K562 (cell line): Measurements from ENCODE around the gene CDK5R1. TPM values are rescaled to one million over a fixed set of nuclear protein-coding genes. Genes with fewer than 3 reads are reported as not detected.

Experiments
- ARID1B ChIP-seq: fragments of 450-650 bp; IDR thresholded peaks from 2 replicates; pipeline ENCODE4 v1.6.1; 2016; ENCODE audit warnings: antibody characterized with exemption, mild to moderate bottlenecking, inconsistent platforms
- CHD4 ChIP-seq: fragments of 200-600 bp; sonication (generic); IDR thresholded peaks from 3 replicates; pipeline ENCODE4 v1.6.1; 2012; ENCODE audit warnings: low read depth, mild to moderate bottlenecking, mixed read lengths, low read length, inconsistent platforms; ENCODE audit not compliant: insufficient read depth, insufficient replicate concordance, poor library complexity, severe bottlenecking
- ESRRB ChIP-seq: fragments of 250-450 bp; sonication (Bioruptor Pico); IDR thresholded peaks from 2 replicates; pipeline ENCODE4 v1.5.0; 2020; ENCODE audit warnings: mild to moderate bottlenecking, moderate library complexity, borderline replicate concordance
- GABPA ChIP-seq: fragments of 200-800 bp; sonication (Bioruptor generic); conservative IDR thresholded peaks from 2 replicates; pipeline ENCODE4 v1.6.1; 2016; ENCODE audit warnings: low read depth, missing genetic modification characterization, missing compliant biosample characterization
- HMGN3 ChIP-seq: IDR thresholded peaks from 2 replicates; pipeline ENCODE4 v1.6.1; 2011; ENCODE audit warnings: borderline replicate concordance, low read depth, mild to moderate bottlenecking, mixed read lengths, low read length; ENCODE audit not compliant: insufficient read length; ENCODE audit errors: extremely low read depth
- LEF1 ChIP-seq: fragments of 450-650 bp; IDR thresholded peaks from 2 replicates; pipeline ENCODE4 v1.6.1; 2016; ENCODE audit warnings: mild to moderate bottlenecking
- NFE2 ChIP-seq: IDR thresholded peaks from 2 replicates; pipeline ENCODE4 v1.6.1; 2014; ENCODE audit warnings: antibody characterized with exemption, low read depth
- PCBP2 ChIP-seq: fragments of 200-400 bp; formaldehyde crosslinking; IDR thresholded peaks from 2 replicates; pipeline ENCODE4 v1.6.1; 2018; ENCODE audit warnings: low read length, low read depth, mild to moderate bottlenecking, moderate library complexity; ENCODE audit not compliant: poor library complexity, severe bottlenecking
- RFX5 ChIP-seq: IDR thresholded peaks from 2 replicates; pipeline ENCODE4 v1.6.1; 2011; ENCODE audit warnings: low read depth, mild to moderate bottlenecking, improper control_type of control experiment, low read length
- SREBF1 ChIP-seq: fragments of 150-350 bp; IDR thresholded peaks from 2 replicates; pipeline ENCODE4 v1.6.1; 2014; ENCODE audit warnings: antibody characterized with exemption, low read depth, low read length, borderline replicate concordance
- THAP12 ChIP-seq: fragments of 250-450 bp; sonication (Bioruptor Pico); IDR thresholded peaks from 2 replicates; pipeline ENCODE4 v1.9.0; 2021; ENCODE audit warnings: mild to moderate bottlenecking, inconsistent platforms
- ZNF197 ChIP-seq: fragments of 200-800 bp; sonication (Bioruptor generic); IDR thresholded peaks from 2 replicates; pipeline ENCODE4 v1.6.1; 2016; ENCODE audit warnings: low read depth, missing genetic modification characterization, missing compliant biosample characterization
- ZNF717 ChIP-seq: fragments of 250-450 bp; sonication (Bioruptor Pico); IDR thresholded peaks from 2 replicates; pipeline ENCODE4 v1.5.0; 2021
- ZNF785 ChIP-seq: fragments of 250-450 bp; sonication (Bioruptor Pico); IDR thresholded peaks from 2 replicates; pipeline ENCODE4 v1.4.0; 2020; ENCODE audit warnings: mild to moderate bottlenecking
- polyA plus RNA-seq, 8 experiments: library from polyadenylated mRNA; depleted of rRNA in 4 of 8; stranded (reverse) in 5 of 8; unstranded in 3 of 8; fragments of >200 nt; fragmentation: Nextera tagmentation in 2 of 8; fragmentation: Illumina TruSeq in 1 of 8; extraction: Ambion mirVana in 2 of 8; extraction: Trizol in 1 of 8; gene quantifications; 2 replicates each; pipeline versions ENCODE4 v1.2.1 to v1.2.3, GENCODE V29; 2011 to 2014; ENCODE audit warnings: inconsistent platforms in 1 of 8, missing spikeins in 1 of 8
- total RNA-seq, 7 experiments: library from RNA; depleted of rRNA in 6 of 7; stranded (reverse); fragments of >200 nt in 6 of 7; fragmentation: Illumina TruSeq in 2 of 7; extraction: Trizol in 2 of 7; gene quantifications; 2 replicates each; pipeline versions ENCODE4 v1.2.1 to v1.2.3, GENCODE V29; 2011 to 2021; ENCODE audit warnings: low replicate concordance in 1 of 7
- TF ChIP-seq, protein P1 (sequence below): sonication (generic); formaldehyde crosslinking; IDR thresholded peaks from 2 replicates; pipeline ENCODE4 v1.5.0; 2020; ENCODE audit warnings: missing genetic modification reagents
- TF ChIP-seq, protein P2 (sequence below), 2 experiments: fragments of 200-800 bp in 1 of 2; sonication (Bioruptor generic) in 1 of 2; sonication (generic) in 1 of 2; formaldehyde crosslinking in 1 of 2; IDR thresholded peaks in 1 of 2; conservative IDR thresholded peaks in 1 of 2; 2 replicates each; pipeline versions ENCODE4 v1.5.0 to v1.6.1; 2016 to 2020; ENCODE audit warnings: missing compliant biosample characterization in 1 of 2, missing genetic modification characterization in 1 of 2, missing genetic modification reagents in 1 of 2
- TF ChIP-seq, protein P3 (sequence below), 2 experiments: fragments of 450-650 bp; IDR thresholded peaks; 2 replicates each; pipeline ENCODE4 v1.6.1; 2016
- TF ChIP-seq, protein P4 (sequence below), 3 experiments: IDR thresholded peaks in 2 of 3; conservative IDR thresholded peaks in 1 of 3; 2 replicates each; pipeline ENCODE4 v1.5.1; 2011 to 2012; ENCODE audit warnings: low read length in 3 of 3, mild to moderate bottlenecking in 3 of 3, control low read depth in 2 of 3, improper control_type of control experiment in 1 of 3, inconsistent platforms in 1 of 3, low read depth in 1 of 3, mixed read lengths in 1 of 3, moderate library complexity in 1 of 3; ENCODE audit not compliant: insufficient read depth in 2 of 3

CDK5R1 gene
- total and polyA plus RNA-seq, 9 of the 15 experiments (the other 6 are each of a cell fraction or from before 2014, with no cell fraction given) = 0.10 to 4.8 (median 2.3) TPM

DNA sequence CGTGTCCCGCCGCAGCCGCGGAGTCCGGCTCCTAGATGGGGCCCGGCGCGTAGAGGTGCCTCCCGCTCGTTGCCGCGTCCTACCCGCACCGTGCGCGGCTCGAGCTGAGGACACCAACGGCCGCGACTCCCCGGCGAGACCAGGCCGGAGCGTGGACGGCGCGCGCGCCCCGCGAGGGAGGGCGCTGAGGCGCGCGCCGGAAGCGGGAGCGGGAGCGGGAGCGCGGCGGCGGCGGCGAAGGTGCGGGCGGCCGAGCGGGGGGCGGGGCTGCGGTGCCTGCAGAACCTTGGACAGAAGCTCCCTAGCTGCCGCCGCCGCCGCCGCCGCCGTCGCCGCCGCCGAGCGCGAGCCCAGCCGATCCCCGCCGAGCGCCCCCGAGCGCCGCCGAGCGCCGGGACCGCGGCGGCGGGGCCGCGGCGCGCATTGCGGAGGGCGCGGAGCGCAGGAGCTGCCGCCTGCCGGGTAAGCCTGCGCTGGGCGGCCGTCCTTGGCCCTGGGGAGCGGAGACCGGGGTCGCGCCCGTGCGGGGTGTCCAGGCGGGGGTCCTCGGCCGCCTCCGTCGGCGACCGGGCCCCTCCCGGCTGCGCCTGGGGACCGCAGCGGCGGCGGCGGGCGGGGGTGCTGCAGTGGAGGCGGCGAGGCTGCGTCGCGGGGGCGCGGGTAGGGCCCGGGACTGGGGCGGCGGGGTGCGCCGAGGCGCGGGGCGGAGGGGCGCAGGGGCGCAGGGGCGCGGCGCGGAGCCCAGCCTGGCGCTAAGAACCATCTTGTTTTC lies at the start of gene CDK5R1 (continued):
- TF ChIP-seq, protein P1, sequence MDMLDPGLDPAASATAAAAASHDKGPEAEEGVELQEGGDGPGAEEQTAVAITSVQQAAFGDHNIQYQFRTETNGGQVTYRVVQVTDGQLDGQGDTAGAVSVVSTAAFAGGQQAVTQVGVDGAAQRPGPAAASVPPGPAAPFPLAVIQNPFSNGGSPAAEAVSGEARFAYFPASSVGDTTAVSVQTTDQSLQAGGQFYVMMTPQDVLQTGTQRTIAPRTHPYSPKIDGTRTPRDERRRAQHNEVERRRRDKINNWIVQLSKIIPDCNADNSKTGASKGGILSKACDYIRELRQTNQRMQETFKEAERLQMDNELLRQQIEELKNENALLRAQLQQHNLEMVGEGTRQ (CRISPR knock-in tag) = no peak
- TF ChIP-seq PCBP2 = no peak
- no peak for TF ChIP-seq SREBF1
- TF ChIP-seq THAP12 (CRISPR knock-in tag) = no peak
- no peak for TF ChIP-seq RFX5
- TF ChIP-seq GABPA (tag) = peak; percentile 43; the same call in 1 of the 2 replicates
- TF ChIP-seq LEF1 = no peak
- TF ChIP-seq ZNF785 (CRISPR knock-in tag) = no peak
- TF ChIP-seq HMGN3 = peak; percentile 22
- no peak for TF ChIP-seq CHD4
- TF ChIP-seq ARID1B = no peak
- no peak for TF ChIP-seq ZNF717 (CRISPR knock-in tag)
- TF ChIP-seq, protein P2, sequence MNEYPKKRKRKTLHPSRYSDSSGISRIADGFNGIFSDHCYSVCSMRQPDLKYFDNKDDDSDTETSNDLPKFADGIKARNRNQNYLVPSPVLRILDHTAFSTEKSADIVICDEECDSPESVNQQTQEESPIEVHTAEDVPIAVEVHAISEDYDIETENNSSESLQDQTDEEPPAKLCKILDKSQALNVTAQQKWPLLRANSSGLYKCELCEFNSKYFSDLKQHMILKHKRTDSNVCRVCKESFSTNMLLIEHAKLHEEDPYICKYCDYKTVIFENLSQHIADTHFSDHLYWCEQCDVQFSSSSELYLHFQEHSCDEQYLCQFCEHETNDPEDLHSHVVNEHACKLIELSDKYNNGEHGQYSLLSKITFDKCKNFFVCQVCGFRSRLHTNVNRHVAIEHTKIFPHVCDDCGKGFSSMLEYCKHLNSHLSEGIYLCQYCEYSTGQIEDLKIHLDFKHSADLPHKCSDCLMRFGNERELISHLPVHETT (CRISPR knock-in tag; conservative IDR thresholded peaks at IDR 0.05 in 1 of 2, IDR thresholded peaks at IDR 0.05 in 1 of 2) = peak in 1 of 2 experiments; percentile 73; a peak in 2 of 4 replicates
- peak; percentile 77; the same call in 1 of the 2 replicates for TF ChIP-seq ZNF197
- no peak for TF ChIP-seq ESRRB (CRISPR knock-in tag)
- TF ChIP-seq, protein P3, sequence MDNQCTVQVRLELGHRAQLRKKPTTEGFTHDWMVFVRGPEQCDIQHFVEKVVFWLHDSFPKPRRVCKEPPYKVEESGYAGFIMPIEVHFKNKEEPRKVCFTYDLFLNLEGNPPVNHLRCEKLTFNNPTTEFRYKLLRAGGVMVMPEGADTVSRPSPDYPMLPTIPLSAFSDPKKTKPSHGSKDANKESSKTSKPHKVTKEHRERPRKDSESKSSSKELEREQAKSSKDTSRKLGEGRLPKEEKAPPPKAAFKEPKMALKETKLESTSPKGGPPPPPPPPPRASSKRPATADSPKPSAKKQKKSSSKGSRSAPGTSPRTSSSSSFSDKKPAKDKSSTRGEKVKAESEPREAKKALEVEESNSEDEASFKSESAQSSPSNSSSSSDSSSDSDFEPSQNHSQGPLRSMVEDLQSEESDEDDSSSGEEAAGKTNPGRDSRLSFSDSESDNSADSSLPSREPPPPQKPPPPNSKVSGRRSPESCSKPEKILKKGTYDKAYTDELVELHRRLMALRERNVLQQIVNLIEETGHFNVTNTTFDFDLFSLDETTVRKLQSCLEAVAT (IDR thresholded peaks at IDR 0.05) = no peak
- TF ChIP-seq, protein P4, sequence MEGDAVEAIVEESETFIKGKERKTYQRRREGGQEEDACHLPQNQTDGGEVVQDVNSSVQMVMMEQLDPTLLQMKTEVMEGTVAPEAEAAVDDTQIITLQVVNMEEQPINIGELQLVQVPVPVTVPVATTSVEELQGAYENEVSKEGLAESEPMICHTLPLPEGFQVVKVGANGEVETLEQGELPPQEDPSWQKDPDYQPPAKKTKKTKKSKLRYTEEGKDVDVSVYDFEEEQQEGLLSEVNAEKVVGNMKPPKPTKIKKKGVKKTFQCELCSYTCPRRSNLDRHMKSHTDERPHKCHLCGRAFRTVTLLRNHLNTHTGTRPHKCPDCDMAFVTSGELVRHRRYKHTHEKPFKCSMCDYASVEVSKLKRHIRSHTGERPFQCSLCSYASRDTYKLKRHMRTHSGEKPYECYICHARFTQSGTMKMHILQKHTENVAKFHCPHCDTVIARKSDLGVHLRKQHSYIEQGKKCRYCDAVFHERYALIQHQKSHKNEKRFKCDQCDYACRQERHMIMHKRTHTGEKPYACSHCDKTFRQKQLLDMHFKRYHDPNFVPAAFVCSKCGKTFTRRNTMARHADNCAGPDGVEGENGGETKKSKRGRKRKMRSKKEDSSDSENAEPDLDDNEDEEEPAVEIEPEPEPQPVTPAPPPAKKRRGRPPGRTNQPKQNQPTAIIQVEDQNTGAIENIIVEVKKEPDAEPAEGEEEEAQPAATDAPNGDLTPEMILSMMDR (IDR thresholded peaks at IDR 0.05 in 2 of 3, conservative IDR thresholded peaks at IDR 0.05 in 1 of 3; ENCODE audit: insufficient read depth in 2 of 3, low read depth in 1 of 3, low read length in 3 of 3) = no peak
- no peak for TF ChIP-seq NFE2
